ENCODE results near the gene SUN1.

Gene SUN1

DNA sequence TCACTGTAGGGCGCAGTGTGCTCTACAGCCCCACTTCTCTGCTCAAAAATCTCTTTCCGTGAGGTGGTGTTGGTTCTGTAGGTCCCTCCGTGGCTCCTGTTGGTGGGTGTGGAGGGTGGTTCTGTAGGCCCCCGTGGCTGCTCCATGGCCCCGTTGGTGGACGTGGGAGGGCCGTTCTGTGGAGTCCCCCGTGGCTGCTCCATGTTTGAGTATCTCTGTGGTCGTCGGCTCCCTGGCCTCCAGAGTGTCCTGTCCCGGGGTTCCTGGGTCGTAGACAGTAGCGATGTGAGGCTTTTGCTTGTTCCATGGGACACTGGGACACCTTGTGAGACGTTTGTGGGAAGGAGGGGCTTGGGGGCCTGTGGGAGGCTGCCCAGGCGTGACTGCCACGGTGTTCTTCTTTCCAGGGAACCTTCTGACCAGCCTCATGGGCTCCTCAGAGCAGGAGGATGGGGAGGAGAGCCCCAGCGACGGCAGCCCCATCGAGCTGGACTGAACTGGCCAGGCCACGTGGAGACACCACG lies 62.7 kb downstream of the SUN1 start:
- DNase-seq: no peak

DNA sequence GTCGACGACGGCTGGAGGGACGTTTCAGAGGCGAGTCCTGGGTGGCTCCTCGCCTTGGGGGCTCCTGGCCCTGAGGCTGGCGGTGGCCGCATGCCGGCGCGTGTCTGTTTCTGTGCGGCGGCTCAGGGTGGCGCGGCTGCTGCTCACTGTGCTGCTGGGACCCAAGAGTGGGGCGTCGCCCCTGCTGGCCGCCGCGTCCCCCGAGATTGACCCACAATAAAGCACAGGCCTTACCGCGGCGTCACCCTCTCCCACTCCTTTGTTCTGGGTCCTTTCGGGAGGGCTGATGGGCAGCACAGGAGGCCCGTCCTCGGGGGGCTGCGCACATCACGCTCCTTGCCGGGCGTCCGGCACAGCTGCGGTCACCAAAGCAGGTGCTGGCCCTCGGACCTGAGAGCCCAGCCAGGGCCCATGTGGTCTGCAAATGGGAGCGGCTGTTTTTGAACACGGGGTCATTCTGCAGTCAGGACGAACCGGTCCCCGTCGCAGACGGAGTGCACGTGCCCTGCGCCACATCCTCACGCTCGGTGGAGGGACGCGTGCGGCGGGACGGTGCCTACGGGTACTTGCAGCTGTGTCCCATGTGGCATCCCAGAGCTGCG lies 63.3 kb downstream of the SUN1 start:
- no peak for DNase-seq

DNA sequence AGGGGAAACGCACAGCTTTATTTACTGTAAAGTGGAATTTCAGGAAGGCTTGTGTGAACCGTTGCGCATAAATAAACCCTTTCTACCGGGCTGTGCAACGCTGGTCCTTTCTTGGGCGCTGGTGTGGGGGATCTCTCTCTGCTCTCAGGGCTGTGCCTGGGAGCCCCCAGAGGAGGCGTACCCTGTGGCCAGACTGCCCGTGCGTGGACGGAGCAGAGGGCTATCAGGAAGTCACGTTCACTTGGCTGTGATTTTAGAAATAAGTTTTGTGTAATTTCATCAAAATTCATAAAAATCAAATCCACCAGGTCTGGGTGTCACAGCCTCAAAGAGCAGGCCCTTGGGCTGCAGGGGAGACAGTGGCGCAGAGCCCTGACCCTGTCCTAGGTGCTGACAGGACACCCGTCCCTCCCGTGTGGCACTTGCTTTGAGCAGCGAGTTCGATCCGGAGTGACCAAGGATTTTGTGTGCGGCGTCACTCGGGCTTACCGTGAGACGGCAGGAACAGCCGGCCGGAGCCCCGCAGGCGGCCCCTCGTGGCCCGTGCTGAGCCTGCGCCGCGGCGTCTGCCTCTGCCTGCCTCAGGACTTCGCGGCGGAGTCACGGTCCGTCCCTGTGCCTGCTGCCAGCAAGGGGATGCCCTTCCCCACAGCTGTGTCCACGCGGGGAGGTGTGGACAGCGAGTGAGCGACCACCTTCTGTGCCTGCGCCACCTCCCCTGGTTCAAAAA lies 64.2 kb downstream of the SUN1 start:
- no peak for DNase-seq

DNA sequence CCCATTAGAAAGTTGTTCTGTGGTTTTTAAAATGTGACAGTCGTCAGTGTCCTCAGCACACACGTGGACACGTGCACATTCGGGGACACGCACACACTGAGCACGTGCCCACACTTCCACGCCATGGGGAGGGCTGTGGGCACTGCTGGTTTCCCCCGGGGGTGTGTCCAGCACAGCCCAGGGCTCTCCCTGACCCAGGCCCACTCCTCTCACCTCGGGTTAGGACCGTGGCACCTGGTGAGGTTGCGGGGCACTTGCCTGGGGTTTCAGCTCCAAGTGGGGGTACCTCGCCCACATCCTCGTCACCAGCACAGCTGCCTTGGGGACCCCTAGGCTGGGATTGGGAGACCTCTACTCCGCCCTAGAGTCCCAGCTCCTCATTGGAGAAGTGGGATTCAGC lies 64.8 kb downstream of the SUN1 start:
- DNase-seq: no peak

DNA sequence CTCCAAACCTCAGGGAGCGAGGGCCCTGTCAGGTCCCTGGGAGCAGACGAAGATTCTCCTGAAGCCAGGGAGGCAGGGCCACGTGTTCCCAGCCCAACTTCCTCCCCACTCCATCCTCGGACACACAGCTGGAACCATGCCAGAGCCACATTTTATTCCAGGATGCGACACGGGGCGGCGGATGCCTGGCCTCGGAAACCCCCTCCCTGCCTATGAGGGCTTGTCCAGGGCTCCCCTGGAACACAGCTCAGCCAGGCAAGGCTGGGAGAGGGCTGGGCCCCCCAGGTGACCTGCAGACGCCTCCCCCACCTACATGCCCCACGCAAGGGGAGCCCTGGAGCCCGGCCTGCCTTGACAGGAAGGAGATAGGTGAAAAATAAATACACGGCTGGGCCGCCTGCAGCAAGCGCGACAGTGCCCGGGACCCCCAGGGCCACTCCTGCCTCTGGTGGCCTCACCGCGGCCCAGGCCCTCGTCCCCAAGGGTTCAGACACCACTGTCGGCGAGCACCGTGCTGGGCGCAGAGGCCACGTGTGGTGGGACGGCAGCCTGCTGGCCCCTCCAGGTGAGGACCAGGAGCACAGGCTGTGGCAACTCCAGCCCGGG lies 65.6 kb downstream of the SUN1 start:
- no peak for DNase-seq

DNA sequence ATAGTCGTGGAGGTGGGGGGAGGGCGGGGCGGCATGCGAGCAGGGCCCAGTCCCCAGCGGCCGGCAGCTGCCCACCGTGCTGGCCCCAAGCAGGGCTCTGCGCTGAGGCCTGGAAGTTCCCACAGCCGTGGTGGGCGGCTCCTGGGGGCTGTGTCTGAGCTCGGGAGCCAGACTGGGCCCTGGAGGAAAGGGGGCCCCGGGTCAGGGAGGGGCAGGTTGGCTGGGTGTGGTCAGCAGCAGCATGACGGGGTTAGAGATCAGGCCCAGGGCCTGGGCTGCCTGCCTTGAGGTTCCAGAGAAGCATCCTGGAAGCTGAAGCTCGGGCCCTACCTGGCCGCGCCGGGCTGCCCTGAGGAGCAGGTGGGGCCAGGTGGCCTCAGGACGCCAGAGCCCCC lies 66.2 kb downstream of the SUN1 start:
- DNase-seq: no peak

DNA sequence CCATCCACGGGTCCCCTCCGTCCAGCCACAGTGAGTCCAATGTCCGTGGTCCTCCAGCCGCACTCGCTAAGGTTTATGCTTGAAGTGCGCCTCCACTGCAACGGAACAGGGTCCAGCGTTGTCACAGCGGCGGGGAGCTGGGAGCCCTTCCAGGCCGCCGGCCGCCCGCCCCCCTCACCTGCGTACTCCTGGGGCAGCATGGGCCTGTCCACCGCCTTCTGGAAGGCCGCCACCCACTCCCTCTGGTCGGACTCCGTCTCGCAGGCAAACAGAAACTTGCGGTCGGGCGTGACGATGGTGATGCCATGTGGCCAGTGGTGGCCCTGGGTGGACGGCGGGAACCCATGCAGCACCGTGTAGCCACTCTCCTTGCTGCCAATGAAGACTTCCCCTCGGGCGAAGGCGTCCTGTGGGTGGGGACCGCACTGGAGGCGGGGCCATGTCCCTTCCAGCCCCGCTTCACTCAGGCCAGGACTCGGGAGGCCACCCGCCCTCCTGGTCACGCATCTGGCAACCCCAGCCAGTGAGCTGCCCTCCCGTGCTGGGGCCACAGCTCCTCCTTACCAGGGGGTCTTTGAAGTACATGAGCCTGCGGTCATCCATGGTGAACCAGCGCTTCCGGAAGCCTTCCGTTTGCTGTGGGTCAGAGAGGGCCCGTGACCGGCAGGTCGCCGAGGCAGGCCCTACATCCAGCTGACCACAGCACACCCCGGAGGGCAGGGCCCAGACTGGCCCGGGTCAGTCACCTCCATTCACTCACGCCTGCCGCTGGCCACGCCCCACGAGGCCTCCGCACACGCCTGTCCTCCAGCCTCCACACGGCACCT lies 66.8 kb downstream of the SUN1 start:
- DNase-seq: no peak

DNA sequence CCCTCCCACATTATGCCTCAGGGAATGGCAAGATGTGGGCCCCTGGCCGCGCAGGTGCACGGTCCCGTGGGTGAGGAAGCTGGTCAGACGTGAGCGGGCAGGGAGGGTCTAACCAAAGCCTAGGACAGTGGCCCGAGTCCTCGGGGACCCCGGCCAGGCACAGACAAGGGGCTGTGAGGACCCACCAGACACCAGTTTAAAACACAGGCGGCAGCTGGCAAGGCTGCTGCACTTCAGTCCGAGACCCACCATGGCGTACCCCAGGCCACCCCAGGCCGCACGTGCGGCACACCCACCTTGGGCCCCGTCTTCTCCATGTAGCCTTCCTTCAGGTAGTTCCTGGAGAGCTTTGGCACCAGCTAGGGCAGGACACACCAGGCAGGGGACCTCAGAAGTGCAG lies 67.5 kb downstream of the SUN1 start:
- no peak for DNase-seq

DNA sequence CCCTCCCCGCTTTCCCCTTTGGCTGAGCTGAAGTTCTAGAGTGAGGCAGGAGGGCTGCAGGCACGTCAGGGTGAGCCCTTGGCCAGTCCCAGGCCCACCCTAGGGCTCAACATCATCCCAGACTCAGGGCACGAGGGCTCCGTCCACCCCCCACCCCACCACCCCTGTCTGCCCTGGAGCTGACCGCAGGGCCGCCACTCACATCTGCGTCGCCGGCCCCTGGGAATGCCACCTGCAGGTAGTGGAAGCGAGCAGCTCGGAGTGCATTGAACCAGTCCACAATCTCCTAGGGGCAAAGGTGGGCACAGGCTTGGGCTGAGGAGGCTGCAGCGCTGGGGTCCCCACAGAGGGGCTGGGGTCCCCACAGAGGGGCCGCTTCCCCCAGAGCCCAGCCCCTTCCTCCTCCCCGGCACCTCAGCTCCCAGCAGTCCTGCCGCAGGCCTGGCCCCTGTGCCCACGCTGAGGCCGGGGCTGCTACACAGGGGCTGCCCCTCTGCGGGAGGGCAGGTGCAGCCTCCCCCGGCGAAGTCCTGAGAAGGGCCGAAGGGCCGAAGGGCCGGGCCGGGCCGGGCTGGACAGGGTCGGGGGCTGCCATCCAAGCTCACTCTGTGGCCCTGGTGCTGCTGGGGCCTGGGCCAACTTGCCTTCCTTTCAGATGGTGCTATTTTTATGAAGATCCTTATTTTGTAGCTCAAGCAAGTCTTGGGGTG lies 68.2 kb downstream of the SUN1 start:
- DNase-seq: no peak

DNA sequence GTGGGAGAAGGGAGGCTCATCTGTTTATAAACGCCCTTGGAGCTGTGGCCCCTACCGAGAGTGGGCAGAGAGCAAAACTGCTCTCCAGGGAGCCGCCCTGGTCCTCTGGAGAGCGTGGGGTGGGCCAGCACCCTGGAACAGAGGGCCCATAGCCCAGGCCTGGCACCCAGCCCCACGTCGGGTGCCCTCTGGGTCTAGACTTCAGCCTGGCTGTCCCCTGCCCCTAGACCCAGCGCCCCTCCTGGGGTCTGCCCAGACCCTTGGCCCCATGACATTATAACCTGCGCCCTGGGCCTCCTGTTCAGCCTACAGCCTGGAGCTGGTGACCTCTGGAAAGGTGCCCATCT lies 68.7 kb downstream of the SUN1 start:
- DNase-seq: no peak

DNA sequence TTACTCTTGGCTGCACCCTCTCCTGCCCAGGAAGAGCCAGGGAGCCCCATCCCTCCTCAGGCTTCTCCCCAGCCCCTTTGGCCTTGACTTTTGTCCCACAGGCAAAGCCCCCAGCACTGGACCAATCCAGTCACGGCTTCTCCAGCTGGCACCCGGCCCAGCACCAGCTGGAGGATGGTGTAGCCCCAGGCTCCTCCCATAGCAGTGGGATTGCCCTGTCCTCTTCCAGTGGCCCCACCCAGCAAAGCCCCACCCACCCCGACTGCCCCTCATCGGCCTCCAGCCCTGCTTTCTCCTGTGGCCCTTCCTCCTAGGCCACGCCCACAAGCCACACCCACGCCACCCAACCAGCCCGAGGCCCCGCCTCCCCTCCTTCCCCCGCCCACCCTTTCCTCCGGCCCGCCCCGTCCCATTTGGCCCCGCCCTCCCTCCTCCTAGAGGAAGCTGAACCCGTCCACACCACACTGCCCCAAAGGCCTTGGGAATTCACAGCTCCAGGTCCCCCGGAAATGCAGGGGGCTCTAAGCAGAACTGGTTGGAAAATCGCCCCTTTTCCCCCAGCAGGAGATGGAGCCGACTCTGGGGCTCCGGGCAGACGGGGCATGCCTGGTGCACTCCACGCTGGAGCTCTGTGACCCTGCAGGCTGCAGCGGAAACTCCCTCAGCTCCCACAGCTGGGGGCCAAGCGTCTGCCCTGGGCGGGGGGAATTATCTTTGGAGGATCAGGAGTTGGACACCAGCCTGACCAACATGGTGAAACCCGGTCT lies 69.3 kb downstream of the SUN1 start:
- DNase-seq: no peak

DNA sequence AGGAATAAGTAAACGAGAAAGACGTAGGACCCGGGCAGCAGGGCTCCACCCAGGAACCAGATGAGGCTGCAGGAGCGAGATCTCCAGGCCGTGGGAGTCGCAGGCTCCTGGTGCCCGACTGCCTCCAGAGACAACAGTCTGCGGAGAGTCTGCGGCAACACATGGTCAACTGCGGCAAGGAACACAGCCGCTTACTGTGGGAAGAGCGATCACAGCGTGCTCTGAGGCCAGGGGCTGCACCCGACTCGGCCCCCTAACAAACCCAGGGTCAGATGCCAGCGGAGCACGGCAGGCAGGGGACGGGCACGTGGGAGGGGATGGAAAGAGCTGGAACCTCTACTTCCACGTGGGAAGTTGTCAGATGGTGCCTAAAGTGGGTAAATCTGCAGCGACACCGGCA lies 70.7 kb downstream of the SUN1 start:
- DNase-seq: no peak

DNA sequence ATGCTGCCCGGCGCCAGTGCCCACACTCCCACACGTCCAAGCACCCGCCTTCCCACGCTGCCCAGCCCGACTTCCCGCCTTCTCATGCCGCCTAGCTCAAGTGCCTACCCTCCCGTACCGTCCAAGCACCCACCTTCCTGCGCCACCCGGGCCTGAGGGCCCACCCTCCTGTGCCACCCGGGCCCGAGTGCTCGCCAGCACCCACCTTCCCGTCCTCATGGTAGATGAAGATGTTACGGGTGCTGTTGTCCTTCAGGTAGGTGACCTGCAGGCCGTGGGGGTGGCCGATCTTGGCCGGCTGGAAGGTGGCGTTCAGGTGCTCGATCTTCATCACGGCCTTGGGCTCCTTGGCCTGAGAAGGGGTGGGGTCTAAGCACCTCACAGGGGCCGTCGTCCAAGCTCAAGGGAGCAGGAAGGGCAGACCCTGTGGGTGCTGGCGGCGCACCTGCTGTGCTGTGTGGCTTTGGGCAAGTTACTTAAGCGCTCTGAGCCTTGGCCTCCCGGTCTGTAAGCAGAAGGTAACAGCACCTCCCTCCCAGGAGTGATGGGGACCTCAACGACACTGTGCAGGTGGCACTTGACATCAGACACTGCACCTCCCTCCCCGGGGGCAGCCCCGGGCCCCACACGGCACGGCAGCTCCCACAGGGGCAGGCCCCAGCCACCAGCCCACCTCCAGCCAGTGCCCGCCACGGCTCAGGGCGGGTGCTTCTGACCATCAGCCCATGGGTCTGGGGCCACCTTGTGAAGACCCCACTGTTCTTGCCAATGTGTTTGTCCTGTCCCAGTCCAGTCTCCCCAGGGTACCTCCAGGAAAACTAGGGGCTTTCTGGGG lies 71.9 kb downstream of the SUN1 start:
- DNase-seq: no peak

DNA sequence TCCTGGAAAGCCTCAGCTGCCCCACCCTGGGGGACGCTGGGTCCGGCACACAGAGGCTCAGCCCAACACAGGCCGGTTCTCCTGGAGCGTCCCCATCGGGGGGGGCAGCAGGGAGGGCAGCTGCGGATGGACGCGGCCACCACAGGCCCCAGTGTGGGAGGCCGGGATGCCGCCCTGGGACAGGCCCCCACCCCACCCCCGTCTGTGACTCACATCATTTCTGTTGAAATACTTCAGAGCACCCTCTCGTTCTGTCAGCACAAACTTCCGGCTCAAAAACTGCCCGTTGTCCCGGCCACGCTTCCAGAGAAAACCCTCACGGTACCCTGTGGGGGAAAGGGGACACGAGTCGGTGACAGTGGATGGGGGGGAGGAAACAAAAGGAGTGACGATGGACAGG lies 72.6 kb downstream of the SUN1 start:
- no peak for DNase-seq

DNA sequence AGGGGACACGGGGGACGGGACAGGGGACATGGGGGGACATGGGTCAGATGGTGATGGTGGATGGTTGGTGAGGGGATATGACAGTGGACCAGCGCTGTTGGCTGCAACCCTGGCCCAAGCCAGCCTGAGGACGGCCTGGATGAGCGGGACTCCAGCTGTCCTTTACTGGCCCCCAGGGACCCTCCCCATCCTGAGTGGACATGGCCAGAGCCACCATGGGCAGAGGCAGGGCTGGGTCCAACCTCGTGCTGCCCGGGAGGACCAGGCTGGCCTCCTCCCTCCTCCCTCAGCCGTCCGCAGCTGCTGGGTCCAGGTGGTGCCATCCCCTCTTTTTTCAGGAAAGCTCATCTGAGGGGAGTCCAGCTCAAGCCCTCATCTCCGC lies 74.5 kb downstream of the SUN1 start:
- DNase-seq: no peak

DNA sequence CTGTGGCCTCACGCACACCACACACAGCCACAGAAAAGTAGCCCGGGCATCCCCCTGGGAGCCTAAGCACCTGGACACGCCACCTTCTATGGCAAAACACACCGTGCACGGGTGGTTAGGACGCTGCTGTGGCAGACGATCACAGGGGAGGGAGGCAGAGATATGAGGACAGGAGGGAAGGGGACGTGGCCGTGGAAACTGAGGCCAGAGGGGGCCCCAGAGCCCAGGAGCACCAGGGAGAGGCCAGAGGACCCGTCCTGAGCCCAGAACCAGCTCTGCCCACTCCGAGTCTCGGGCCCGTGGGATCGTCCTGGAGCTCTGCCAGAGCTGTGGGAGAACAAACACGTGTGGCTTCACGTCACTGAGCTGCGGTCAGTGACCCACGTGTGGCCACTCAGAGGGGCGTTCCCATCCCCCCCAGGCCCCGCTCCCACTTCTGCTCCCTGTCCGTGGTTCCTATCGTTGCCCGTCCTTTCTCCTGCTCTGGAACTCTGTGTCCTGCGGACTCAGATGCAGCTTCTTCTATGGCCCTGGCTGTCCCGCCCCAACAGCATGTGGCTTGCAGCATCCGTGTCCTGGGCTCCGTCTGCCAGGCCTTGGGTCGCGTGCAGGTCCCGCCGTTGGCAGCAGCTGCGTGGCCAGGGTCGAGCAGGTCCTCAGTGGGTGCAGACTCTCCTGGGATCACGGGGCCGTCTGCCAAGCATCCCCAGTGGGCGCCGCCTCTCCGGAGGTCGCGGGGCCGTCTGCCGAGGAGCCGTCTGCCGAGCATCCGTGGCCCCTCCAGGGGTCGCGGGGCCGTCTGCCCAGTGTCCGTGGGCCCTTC lies 75.1 kb downstream of the SUN1 start:
- no peak for DNase-seq

DNA sequence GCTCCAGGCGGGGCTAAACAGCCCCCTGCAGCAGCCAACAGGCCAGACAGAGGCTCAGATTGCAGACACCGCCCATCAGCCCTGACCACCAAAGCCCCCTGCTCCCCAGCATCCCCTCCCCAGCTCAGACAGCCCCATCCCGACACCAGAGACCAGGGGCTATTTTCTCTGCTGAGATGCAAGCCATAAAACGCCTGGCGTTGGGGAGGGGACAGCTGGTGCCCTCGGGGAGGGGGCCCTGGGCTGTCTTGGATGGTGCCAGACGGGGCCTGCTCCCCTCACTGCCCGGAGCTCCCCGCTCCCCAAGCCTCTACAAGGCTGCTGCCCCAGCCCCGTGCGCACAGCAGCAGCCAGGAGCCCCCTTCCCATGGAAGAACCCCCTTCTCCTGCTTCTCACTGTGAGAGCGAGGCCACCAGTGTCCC lies 75.9 kb downstream of the SUN1 start:
- DNase-seq: no peak

DNA sequence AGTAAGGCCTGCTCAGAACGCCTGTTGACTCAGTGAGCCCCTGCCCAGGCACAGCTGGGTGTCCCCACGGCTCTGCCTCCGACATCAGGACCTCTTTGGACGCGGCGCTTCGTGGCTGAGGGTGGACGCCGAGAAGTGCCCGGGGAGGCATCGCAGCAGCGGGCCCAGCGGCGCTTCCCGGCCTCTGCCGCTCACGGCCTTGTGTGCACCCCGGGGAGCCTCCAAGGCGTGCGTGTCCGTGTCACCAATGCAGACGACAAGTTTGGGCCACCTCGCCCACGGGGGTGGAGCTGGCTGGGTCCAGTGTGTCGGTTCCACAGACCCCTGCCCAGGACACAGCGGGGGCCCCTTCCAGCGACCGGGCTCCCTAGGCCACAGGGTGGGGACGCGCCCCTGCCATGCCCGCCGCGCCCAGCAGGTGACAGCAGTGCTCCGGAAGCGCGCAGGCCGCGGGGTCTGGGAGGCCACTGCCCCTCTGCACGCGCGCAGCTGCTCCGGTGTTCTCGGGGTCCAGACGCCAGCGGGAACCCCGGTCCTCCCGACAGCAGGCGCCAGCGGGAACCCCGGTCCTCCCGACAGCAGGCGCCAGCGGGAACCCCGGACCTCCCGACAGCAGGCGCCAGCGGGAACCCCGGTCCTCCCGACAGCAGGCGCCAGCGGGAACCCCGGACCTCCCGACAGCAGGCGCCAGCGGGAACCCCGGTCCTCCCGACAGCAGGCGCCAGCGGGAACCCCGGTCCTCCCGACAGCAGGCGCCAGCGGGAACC lies 76.5 kb downstream of the SUN1 start:
- DNase-seq: peak; percentile 44
